ENCODE results near the gene ELF5.

- TF ChIP-seq CTCF (IDR thresholded peaks at IDR 0.05) = no peak
- no peak for TF ChIP-seq POLR2A (IDR thresholded peaks at IDR 0.05)
- TF ChIP-seq EP300 (IDR thresholded peaks at IDR 0.05) = no peak
These were observed 32.3 kb downstream of the ELF5 start for GRCh38 chr11:34481307-34481706.
